Hepatocyte (in vitro differentiated cells): ENCODE results near the gene TFIP11. TPM values are rescaled to one million over a fixed set of nuclear protein-coding genes. Genes with fewer than 3 reads are reported as not detected.

ENCODE experiments used
- DNase-seq: peaks from one replicate; pipeline ENCODE4 v3.0.0-alpha.2; 2016; ENCODE audit warnings: low spot score
- H2AFZ ChIP-seq: fragments of 200-600 bp; sonication (generic); 2 replicates; pipeline ENCODE4 v1.6.0; 2016; ENCODE audit warnings: antibody characterized with exemption, mild to moderate bottlenecking
- H3K27ac ChIP-seq: fragments of 200-600 bp; sonication (generic); 2 replicates; pipeline ENCODE4 v1.5.1; 2016; ENCODE audit warnings: mild to moderate bottlenecking
- H3K27me3 ChIP-seq: fragments of 200-600 bp; sonication (generic); 2 replicates; pipeline ENCODE4 v1.6.1; 2016
- H3K36me3 ChIP-seq: fragments of 200-600 bp; sonication (generic); replicated peaks from 2 replicates; pipeline ENCODE4 v1.5.1; 2016; ENCODE audit warnings: low read depth; ENCODE audit not compliant: insufficient read depth
- H3K4me1 ChIP-seq: fragments of 200-600 bp; sonication (generic); 2 replicates; pipeline ENCODE4 v1.5.1; 2016; ENCODE audit warnings: mild to moderate bottlenecking, moderate library complexity; ENCODE audit not compliant: insufficient read depth
- H3K4me2 ChIP-seq: fragments of 200-600 bp; sonication (generic); 2 replicates; pipeline ENCODE4 v1.6.0; 2016
- H3K4me3 ChIP-seq: fragments of 200-600 bp; sonication (generic); 2 replicates; pipeline ENCODE4 v1.5.1; 2016; ENCODE audit warnings: mild to moderate bottlenecking
- H3K79me2 ChIP-seq: fragments of 200-600 bp; sonication (generic); 2 replicates; pipeline ENCODE4 v1.6.0; 2017; ENCODE audit warnings: mild to moderate bottlenecking
- H3K9me2 ChIP-seq: fragments of 200-600 bp; sonication (generic); replicated peaks from 2 replicates; pipeline ENCODE4 v1.6.0; 2017; ENCODE audit warnings: mild to moderate bottlenecking; ENCODE audit not compliant: insufficient read depth
- H3K9me3 ChIP-seq: fragments of 200-600 bp; sonication (generic); 2 replicates; pipeline ENCODE4 v1.5.1; 2016; ENCODE audit warnings: low read depth, mild to moderate bottlenecking
- H4K20me1 ChIP-seq: fragments of 200-600 bp; sonication (generic); 2 replicates; pipeline ENCODE4 v1.6.0; 2016; ENCODE audit warnings: mild to moderate bottlenecking; ENCODE audit not compliant: insufficient read depth, poor library complexity, severe bottlenecking
- EZH2 ChIP-seq: fragments of 200-600 bp; sonication (generic); IDR thresholded peaks from 2 replicates; pipeline ENCODE4 v1.6.1; 2016; ENCODE audit warnings: antibody characterized with exemption, mild to moderate bottlenecking, borderline replicate concordance
- EZH2phosphoT487 ChIP-seq: fragments of 200-600 bp; sonication (generic); IDR thresholded peaks from one replicate; pipeline ENCODE4 v1.6.1; 2018; ENCODE audit warnings: antibody characterized with exemption, mild to moderate bottlenecking, low read depth, moderate library complexity; ENCODE audit not compliant: unreplicated experiment, severe bottlenecking
- WGBS: methylation state at CpG from one replicate; pipeline ENCODE4 v1.1.6; 2016; ENCODE audit warnings: low lambda C conversion rate; ENCODE audit errors: missing lambda C conversion rate; 5-methylcytosine and 5-hydroxymethylcytosine counted together
- polyA plus RNA-seq: library from polyadenylated mRNA; unstranded; fragments of >200 nt; fragmentation: Nextera tagmentation; extraction: Ambion mirVana; gene quantifications from 2 replicates; pipeline ENCODE4 v1.2.1, GENCODE V29; 2016
- total RNA-seq: library from RNA; depleted of rRNA; stranded (reverse); fragments of >200 nt; gene quantifications from 2 replicates; pipeline ENCODE4 v1.2.3, GENCODE V29; 2014
- TF ChIP-seq, protein P1 (sequence below): fragments of 200-600 bp; sonication (generic); IDR thresholded peaks from 2 replicates; pipeline ENCODE4 v1.5.1; 2016; ENCODE audit warnings: antibody characterized with exemption, mild to moderate bottlenecking; ENCODE audit not compliant: poor library complexity

TFIP11 gene
- total and polyA plus RNA-seq, 2 experiments from 2014 or later: 19.6 to 21.3 TPM

DNA sequence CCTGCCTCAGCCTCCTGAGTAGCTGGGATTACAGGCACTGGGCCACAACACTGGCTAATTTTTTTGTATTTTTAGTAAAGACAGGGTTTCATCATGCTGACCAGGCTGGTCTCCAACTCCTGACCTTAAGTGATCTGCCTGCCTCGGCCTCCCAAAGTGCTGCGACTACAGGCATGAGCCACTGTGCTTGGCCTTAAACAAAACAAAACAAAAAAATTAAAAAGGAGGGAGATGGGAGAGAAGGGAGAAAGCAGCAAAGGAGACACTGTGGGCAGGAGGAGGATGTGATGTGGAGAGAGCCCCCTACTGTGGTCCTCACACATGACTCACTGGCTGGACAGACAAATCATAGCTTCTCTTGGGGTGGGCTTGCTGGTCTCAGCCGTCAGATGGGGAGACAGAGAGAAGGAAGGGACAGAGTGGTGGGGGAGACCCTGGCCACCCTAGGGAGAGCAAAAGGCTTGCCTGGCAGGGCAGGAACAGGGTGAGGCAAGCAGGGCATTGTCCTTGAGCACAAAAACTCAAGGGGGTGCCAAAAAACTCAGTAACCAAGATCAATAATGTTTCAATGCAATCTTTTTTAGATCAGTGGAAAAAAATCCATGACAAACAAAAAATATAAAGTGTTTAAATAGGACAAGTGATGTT is 46.1 kb upstream of the TFIP11 start:
- Histone ChIP-seq H3K27me3 (no peaks in the 10 kb centered on the region), H3K79me2 (no peaks in the 10 kb centered on the region), H3K9me3 (no peaks in the 10 kb centered on the region), H4K20me1 (no peaks in the 10 kb centered on the region), H3K27ac (no peak overlapping the region), H3K36me3 (no peaks in the 10 kb centered on the region), H3K4me1 (no peaks in the 10 kb centered on the region), H3K4me3 (no peak overlapping the region), H2AFZ (no peak overlapping the region), H3K9me2 (no peaks in the 10 kb centered on the region), H3K4me2 (no peak overlapping the region)
- WGBS: 90% methylated on average over 3 of the region's 3 CpGs
- DNase-seq: no peak
- TF ChIP-seq, protein P1, sequence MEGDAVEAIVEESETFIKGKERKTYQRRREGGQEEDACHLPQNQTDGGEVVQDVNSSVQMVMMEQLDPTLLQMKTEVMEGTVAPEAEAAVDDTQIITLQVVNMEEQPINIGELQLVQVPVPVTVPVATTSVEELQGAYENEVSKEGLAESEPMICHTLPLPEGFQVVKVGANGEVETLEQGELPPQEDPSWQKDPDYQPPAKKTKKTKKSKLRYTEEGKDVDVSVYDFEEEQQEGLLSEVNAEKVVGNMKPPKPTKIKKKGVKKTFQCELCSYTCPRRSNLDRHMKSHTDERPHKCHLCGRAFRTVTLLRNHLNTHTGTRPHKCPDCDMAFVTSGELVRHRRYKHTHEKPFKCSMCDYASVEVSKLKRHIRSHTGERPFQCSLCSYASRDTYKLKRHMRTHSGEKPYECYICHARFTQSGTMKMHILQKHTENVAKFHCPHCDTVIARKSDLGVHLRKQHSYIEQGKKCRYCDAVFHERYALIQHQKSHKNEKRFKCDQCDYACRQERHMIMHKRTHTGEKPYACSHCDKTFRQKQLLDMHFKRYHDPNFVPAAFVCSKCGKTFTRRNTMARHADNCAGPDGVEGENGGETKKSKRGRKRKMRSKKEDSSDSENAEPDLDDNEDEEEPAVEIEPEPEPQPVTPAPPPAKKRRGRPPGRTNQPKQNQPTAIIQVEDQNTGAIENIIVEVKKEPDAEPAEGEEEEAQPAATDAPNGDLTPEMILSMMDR: no peak
- TF ChIP-seq EZH2 (no peak), EZH2phosphoT487 (no peak)

DNA sequence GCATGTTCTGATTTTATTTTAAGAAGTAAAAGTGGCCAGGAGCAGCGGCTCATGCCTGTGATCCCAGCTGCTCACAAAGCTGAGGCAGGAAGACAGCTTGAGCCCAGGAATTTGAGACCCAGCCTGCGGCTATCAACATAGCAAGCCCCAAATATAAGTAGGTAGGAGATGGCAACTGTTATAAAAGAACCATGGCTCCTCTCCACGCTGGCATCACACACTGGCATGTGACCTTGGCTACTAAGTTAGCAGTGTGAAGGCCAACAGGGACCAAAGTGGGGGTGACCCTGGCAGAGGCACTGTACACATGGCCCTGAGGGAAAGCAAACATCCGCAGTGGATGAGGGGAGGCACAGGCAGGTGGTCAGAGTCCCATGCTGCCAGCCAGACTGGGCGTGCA is 44.6 kb upstream of the TFIP11 start:
- H3K27me3 ChIP-seq: no peaks in the 10 kb centered on the region
- H3K9me3 ChIP-seq: no peaks in the 10 kb centered on the region
- H2AFZ ChIP-seq: no peak overlapping the region
- WGBS: 94% methylated on average over 5 of the region's 5 CpGs
- H3K79me2 ChIP-seq: no peaks in the 10 kb centered on the region
- no peak overlapping the region for H3K4me2 ChIP-seq
- no peaks in the 10 kb centered on the region for H4K20me1 ChIP-seq
- TF ChIP-seq EZH2: no peak
- no peak for TF ChIP-seq EZH2phosphoT487
- TF ChIP-seq, protein P1: no peak
- no peaks in the 10 kb centered on the region for H3K36me3 ChIP-seq
- no peak overlapping the region for H3K27ac ChIP-seq
- no peaks in the 10 kb centered on the region for H3K4me1 ChIP-seq
- H3K9me2 ChIP-seq: no peaks in the 10 kb centered on the region
- no peak for DNase-seq
- no peak overlapping the region for H3K4me3 ChIP-seq

DNA sequence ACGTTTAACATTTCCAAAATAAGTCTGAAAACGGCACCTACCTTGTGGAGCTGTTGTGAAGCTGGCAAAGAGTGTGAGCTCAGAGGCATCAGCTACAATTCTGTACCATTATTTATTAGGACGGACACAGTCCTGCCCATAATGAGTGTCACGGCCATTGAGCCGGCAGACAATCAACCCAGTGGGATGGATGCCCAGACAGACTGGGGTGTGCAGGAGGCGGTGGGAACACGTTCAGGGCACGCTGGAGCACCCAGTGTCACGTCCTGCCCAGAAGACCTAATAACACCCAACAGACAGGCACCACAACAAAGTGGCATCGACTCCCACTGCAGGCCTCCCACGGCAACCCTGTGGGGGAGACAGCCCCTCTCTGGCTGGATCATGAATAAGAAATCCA is 43.2 kb upstream of the TFIP11 start:
- H3K36me3 ChIP-seq: no peaks in the 10 kb centered on the region
- H3K4me3 ChIP-seq: no peak overlapping the region
- no peak for DNase-seq
- peaks cover 2% of the 10 kb centered on the region for H3K79me2 ChIP-seq
- WGBS: 94% methylated on average over 11 of the region's 11 CpGs
- no peaks in the 10 kb centered on the region for H3K4me1 ChIP-seq
- H3K9me3 ChIP-seq: no peaks in the 10 kb centered on the region
- H2AFZ ChIP-seq: no peak overlapping the region
- H3K4me2 ChIP-seq: no peak overlapping the region
- no peak for TF ChIP-seq EZH2
- TF ChIP-seq EZH2phosphoT487: no peak
- TF ChIP-seq, protein P1: no peak
- H3K27ac ChIP-seq: no peak overlapping the region
- no peaks in the 10 kb centered on the region for H3K27me3 ChIP-seq
- H3K9me2 ChIP-seq: no peaks in the 10 kb centered on the region
- H4K20me1 ChIP-seq: no peaks in the 10 kb centered on the region
